Measurements from ENCODE around the gene CPAMD8. TPM values are rescaled to one million over a fixed set of nuclear protein-coding genes. Genes with fewer than 3 reads are reported as not detected.

The CPAMD8 gene
- polyA plus RNA-seq, 1 experiment, result 0.38 TPM

GRCh38 chr19:17061691-17062090 lies 35.1 kb upstream of the CPAMD8 start:
- ChIA-PET CTCF (interaction anchor here (0.5 to 1.0 kb wide), 2 partner anchors 9 to 290 kb away, joined by 3 to 4 read pairs; no protein-coding TSS in a partner anchor), POLR2A (no interaction called here)
- Histone ChIP-seq H3K4me3 (ENCODE audit: low read depth, low read length) (no peak overlapping the region), H3K27ac (ENCODE audit: low read depth, low read length) (no peak overlapping the region), H3K9me3 (ENCODE audit: control insufficient read depth, insufficient read depth, low read length) (peaks cover 15% of the 10 kb centered on the region), H3K27me3 (ENCODE audit: control insufficient read depth, insufficient read depth, low read length) (no peaks in the 10 kb centered on the region)
- TF ChIP-seq CTCF (IDR thresholded peaks at IDR 0.05; ENCODE audit: low read depth, low read length), result no peak
- DNase-seq (ENCODE audit: low read depth, low spot score), result no peak

DNA sequence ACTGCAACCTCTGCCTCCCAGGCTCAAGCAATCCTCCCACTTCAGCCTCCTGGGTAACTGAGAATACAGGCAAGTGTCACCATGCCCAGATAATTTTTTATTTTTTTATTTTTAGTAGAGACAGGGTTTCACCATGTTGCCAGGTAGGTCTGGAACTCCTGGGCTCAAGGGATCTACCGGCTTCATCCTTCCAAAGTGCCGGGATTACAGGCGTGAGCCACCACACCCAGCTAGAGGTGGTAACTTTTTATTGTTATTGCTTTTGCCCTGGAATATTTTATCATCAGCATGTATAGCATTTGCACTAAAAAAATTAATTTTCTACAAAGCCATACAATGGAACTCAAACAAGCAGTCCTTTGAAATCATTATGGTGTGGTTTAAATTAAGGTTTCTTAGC lies 34.6 kb upstream of the CPAMD8 start:
- POLR2A ChIA-PET, result no interaction called here
- no peak overlapping the region for H3K27ac ChIP-seq (ENCODE audit: low read depth, low read length)
- no peak for DNase-seq (ENCODE audit: low read depth, low spot score)
- peaks cover 15% of the 10 kb centered on the region for H3K9me3 ChIP-seq (ENCODE audit: control insufficient read depth, insufficient read depth, low read length)
- CTCF ChIA-PET, result interaction anchor here (0.5 to 1.0 kb wide), 2 partner anchors 9 to 289 kb away, joined by 3 to 4 read pairs; no protein-coding TSS in a partner anchor
- no peak for TF ChIP-seq CTCF (IDR thresholded peaks at IDR 0.05; ENCODE audit: low read depth, low read length)
- no peaks in the 10 kb centered on the region for H3K27me3 ChIP-seq (ENCODE audit: control insufficient read depth, insufficient read depth, low read length)
- no peak overlapping the region for H3K4me3 ChIP-seq (ENCODE audit: low read depth, low read length)

- no peaks in the 10 kb centered on the region for H3K27me3 ChIP-seq (ENCODE audit: control insufficient read depth, insufficient read depth, low read length)
- no peak overlapping the region for H3K27ac ChIP-seq (ENCODE audit: low read depth, low read length)
- no peak overlapping the region for H3K4me3 ChIP-seq (ENCODE audit: low read depth, low read length)
- POLR2A ChIA-PET, result no interaction called here
- CTCF ChIA-PET, result no interaction called here
- TF ChIP-seq CTCF (IDR thresholded peaks at IDR 0.05; ENCODE audit: low read depth, low read length), result no peak
- DNase-seq (ENCODE audit: low read depth, low spot score), result no peak
- H3K9me3 ChIP-seq (ENCODE audit: control insufficient read depth, insufficient read depth, low read length), result peaks cover 15% of the 10 kb centered on the region
Measured at GRCh38 chr19:17060802-17061201, 34.2 kb upstream of the CPAMD8 start.

DNA sequence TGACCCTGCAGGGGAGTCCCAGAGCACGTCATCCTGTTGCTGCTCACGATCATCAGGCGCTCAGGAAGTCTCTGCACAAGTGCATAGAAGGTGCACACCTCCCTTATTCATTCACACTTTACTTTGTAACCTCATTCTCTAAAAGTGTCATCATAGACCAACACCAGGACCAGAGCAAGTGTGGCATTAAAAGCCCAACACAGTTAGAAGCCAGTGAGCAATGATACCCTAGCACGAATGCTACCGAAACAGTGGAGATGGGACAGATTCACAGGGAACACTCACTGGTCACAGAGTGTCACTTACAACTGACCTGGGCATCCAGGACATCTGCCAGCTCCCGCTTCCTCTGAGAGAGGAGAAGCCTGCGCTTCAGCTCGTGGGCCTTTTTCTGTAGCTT lies 31.6 kb upstream of the CPAMD8 start:
- CTCF ChIA-PET, result no interaction called here
- no peaks in the 10 kb centered on the region for H3K27me3 ChIP-seq (ENCODE audit: control insufficient read depth, insufficient read depth, low read length)

GRCh38 chr19:17055636-17056035 lies 29.0 kb upstream of the CPAMD8 start:
- DNase-seq (ENCODE audit: low read depth, low spot score), result no peak
- H3K4me3 ChIP-seq (ENCODE audit: low read depth, low read length), result no peak overlapping the region
- H3K27me3 ChIP-seq (ENCODE audit: control insufficient read depth, insufficient read depth, low read length), result no peaks in the 10 kb centered on the region
- ChIA-PET POLR2A (no interaction called here), CTCF (interaction anchor here (1.5 to 5.5 kb wide), 2 partner anchors 11 to 285 kb away, joined by 3 to 66 read pairs; no protein-coding TSS in a partner anchor)
- H3K9me3 ChIP-seq (ENCODE audit: control insufficient read depth, insufficient read depth, low read length), result peaks cover 15% of the 10 kb centered on the region
- TF ChIP-seq CTCF (IDR thresholded peaks at IDR 0.05; ENCODE audit: low read depth, low read length), result no peak
- no peak overlapping the region for H3K27ac ChIP-seq (ENCODE audit: low read depth, low read length)

More for the DNA sequence above, 31.6 kb upstream of the CPAMD8 start:
- no peak for TF ChIP-seq CTCF (IDR thresholded peaks at IDR 0.05; ENCODE audit: low read depth, low read length)
- Histone ChIP-seq H3K27ac (ENCODE audit: low read depth, low read length) (no peak overlapping the region), H3K4me3 (ENCODE audit: low read depth, low read length) (no peak overlapping the region), H3K9me3 (ENCODE audit: control insufficient read depth, insufficient read depth, low read length) (peaks cover 15% of the 10 kb centered on the region)
- no peak for DNase-seq (ENCODE audit: low read depth, low spot score)
- POLR2A ChIA-PET, result no interaction called here

Measured in AG04450 (cell line).